Neural cell (in vitro differentiated cells): ENCODE data around the gene MEGF6.

Source experiments
- CTCF ChIP-seq: fragments of 450-650 bp; IDR thresholded peaks from 2 replicates; pipeline ENCODE4 v1.5.1; 2014; ENCODE audit warnings: antibody characterized with exemption, mild to moderate bottlenecking, moderate library complexity; ENCODE audit not compliant: poor library complexity, severe bottlenecking
- TAF1 ChIP-seq: IDR thresholded peaks from 2 replicates; pipeline ENCODE4 v1.6.1; 2012; ENCODE audit warnings: low read depth

GRCh38 chr1:3465091-3465934 is 146.0 kb downstream of the MEGF6 start:
- no peak for TF ChIP-seq TAF1
- no peak for TF ChIP-seq CTCF
